K562 (cell line): ENCODE measurements around the gene ITSN1. TPM values are rescaled to one million over a fixed set of nuclear protein-coding genes. Genes with fewer than 3 reads are reported as not detected.

Source experiments
- ATAC-seq: fragments of 200-7000 bp; cut with Tn5 transposase; 3 replicates; pipeline ENCODE4 v1.9.1; 2020; ENCODE audit warnings: moderate library complexity
- BruUV-seq: library from RNA; stranded (reverse); fragments of 400-500 nt; replicated peaks from 2 replicates; lab custom pipeline; 2021; lab: Mats Ljungman, UMichigan
- CTCF ChIA-PET: fragments of 300-600 bp; formaldehyde crosslinking; extraction: SDS; loops from one replicate; lab custom pipeline; 2021; ENCODE audit warnings: low intra/inter-chr PET ratio; lab: Yijun Ruan, JAX
- POLR2A ChIA-PET: fragments of 300-600, 350-650 bp; sonication (Branson Sonifier 250); formaldehyde crosslinking; extraction: SDS; loops from one replicate; lab custom pipeline; 2021; ENCODE audit warnings: antibody characterized with exemption, inconsistent platforms; lab: Yijun Ruan, JAX
- DNase-seq, 4 experiments: peaks; one replicate each; pipeline versions ENCODE4 v3.0.0 to v3.0.0-alpha.2; 2011 to 2018; ENCODE audit warnings: low spot score in 3 of 4, mixed read lengths in 3 of 4; ENCODE audit errors: extremely low read depth in 1 of 4
- FAIRE-seq: peaks from 2 replicates; lab custom pipeline; 2011; peaks lifted over from hg19 to GRCh38; lab: Jason Lieb, UNC
- H2AFZ ChIP-seq: 2 replicates; pipeline ENCODE4 v1.6.0; 2011; ENCODE audit warnings: low read depth, low read length, control low read depth, inconsistent platforms
- H3K27ac ChIP-seq: fragments of 200-600 bp; 3 replicates; pipeline ENCODE4 v1.8.0; 2011; ENCODE audit warnings: low read depth, mild to moderate bottlenecking, control low read depth, inconsistent platforms, low read length, moderate library complexity, mixed read lengths; ENCODE audit errors: extremely low read depth
- H3K27me3 ChIP-seq, 2 experiments: fragments of 300-600 bp in 1 of 2; 2 replicates in 1 of 2; 3 replicates in 1 of 2; pipeline versions ENCODE4 v1.6.0 to v1.8.0; 2011; ENCODE audit warnings: inconsistent platforms in 2 of 2, low read length in 2 of 2, mild to moderate bottlenecking in 1 of 2, mixed read lengths in 1 of 2, moderate library complexity in 1 of 2; ENCODE audit not compliant: control insufficient read depth in 2 of 2, insufficient read depth in 2 of 2
- H3K36me3 ChIP-seq: fragments of 300-600 bp; 3 replicates; pipeline ENCODE4 v1.8.0; 2011; ENCODE audit warnings: mild to moderate bottlenecking, low read length, inconsistent platforms; ENCODE audit not compliant: control insufficient read depth, insufficient read depth
- H3K4me1 ChIP-seq, 2 experiments: fragments of 200-600 bp in 1 of 2; replicated peaks in 1 of 2; 2 replicates in 1 of 2; 3 replicates in 1 of 2; pipeline versions ENCODE4 v1.5.1 to v1.8.0; 2011; ENCODE audit warnings: inconsistent platforms in 2 of 2, low read length in 2 of 2, mild to moderate bottlenecking in 1 of 2, mixed read lengths in 1 of 2, moderate library complexity in 1 of 2; ENCODE audit not compliant: control insufficient read depth in 2 of 2, insufficient read depth in 2 of 2
- H3K4me2 ChIP-seq: 2 replicates; pipeline ENCODE4 v1.6.1; 2011; ENCODE audit warnings: low read length, control low read depth, inconsistent platforms, mixed read lengths; ENCODE audit not compliant: insufficient read depth
- H3K4me3 ChIP-seq: fragments of 200-600 bp; sonication (generic), shearing (Covaris generic); 2 replicates; pipeline ENCODE4 v1.5.1; 2016; ENCODE audit warnings: control low read depth, inconsistent platforms
- H3K79me2 ChIP-seq: fragments of 200-600 bp; 3 replicates; pipeline ENCODE4 v1.8.0; 2011; ENCODE audit warnings: low read length, inconsistent platforms; ENCODE audit not compliant: control insufficient read depth, insufficient read depth
- H3K9ac ChIP-seq, 2 experiments: 2 replicates each; pipeline versions ENCODE4 v1.6.0 to v1.6.1; 2011; ENCODE audit warnings: low read depth in 2 of 2, low read length in 2 of 2, control low read depth in 1 of 2, inconsistent platforms in 1 of 2, mild to moderate bottlenecking in 1 of 2, mixed read lengths in 1 of 2; ENCODE audit not compliant: insufficient read depth in 1 of 2
- H3K9me1 ChIP-seq: one replicate; pipeline ENCODE4 v1.6.0; 2011; ENCODE audit warnings: inconsistent platforms, mild to moderate bottlenecking, low read length, moderate library complexity; ENCODE audit not compliant: control insufficient read depth, insufficient read depth
- H3K9me3 ChIP-seq: replicated peaks from 2 replicates; pipeline ENCODE4 v1.5.1; 2011; ENCODE audit warnings: low read depth, low read length, inconsistent platforms; ENCODE audit not compliant: control insufficient read depth, insufficient read depth
- H4K20me1 ChIP-seq: replicated peaks from 2 replicates; pipeline ENCODE4 v1.6.1; 2011; ENCODE audit warnings: low read length, inconsistent platforms, mixed read lengths; ENCODE audit not compliant: control insufficient read depth, insufficient read depth
- ARID2 ChIP-seq: fragments of 450-650 bp; IDR thresholded peaks from 2 replicates; pipeline ENCODE4 v1.6.1; 2017; ENCODE audit warnings: antibody characterized with exemption, mild to moderate bottlenecking
- DIDO1 ChIP-seq: fragments of 450-650 bp; IDR thresholded peaks from 2 replicates; pipeline ENCODE4 v1.6.1; 2016; ENCODE audit warnings: low read depth, missing biosample characterization, missing genetic modification characterization
- KAT8 ChIP-seq: fragments of 450-650 bp; IDR thresholded peaks from 2 replicates; pipeline ENCODE4 v1.6.1; 2016; ENCODE audit warnings: low read depth, mild to moderate bottlenecking
- KHSRP ChIP-seq: fragments of 450-650 bp; IDR thresholded peaks from 2 replicates; pipeline ENCODE4 v1.6.1; 2017
- KLF6 ChIP-seq: fragments of 250-450 bp; sonication (Bioruptor Pico); IDR thresholded peaks from 2 replicates; pipeline ENCODE4 v1.4.0; 2020; ENCODE audit warnings: mild to moderate bottlenecking, moderate library complexity, borderline replicate concordance
- LEF1 ChIP-seq: fragments of 450-650 bp; IDR thresholded peaks from 2 replicates; pipeline ENCODE4 v1.6.1; 2016; ENCODE audit warnings: mild to moderate bottlenecking
- SMAD4 ChIP-seq: fragments of 250-450 bp; sonication (Bioruptor Pico); conservative IDR thresholded peaks from 2 replicates; pipeline ENCODE4 v1.8.0; 2021; ENCODE audit warnings: inconsistent platforms, mild to moderate bottlenecking, moderate library complexity
- USF2 ChIP-seq: sonication (generic); formaldehyde crosslinking; IDR thresholded peaks from 2 replicates; pipeline ENCODE4 v1.5.0; 2020; ENCODE audit warnings: missing genetic modification reagents
- XRCC3 ChIP-seq: fragments of 450-650 bp; IDR thresholded peaks from 2 replicates; pipeline ENCODE4 v1.6.1; 2017; ENCODE audit warnings: mild to moderate bottlenecking, moderate library complexity
- ZNF282 ChIP-seq: sonication (generic); formaldehyde crosslinking; IDR thresholded peaks from 2 replicates; pipeline ENCODE4 v1.8.1; 2023; ENCODE audit warnings: missing genetic modification reagents
- ZNF583 ChIP-seq: fragments of 250-450 bp; sonication (Bioruptor Pico); IDR thresholded peaks from 2 replicates; pipeline ENCODE4 v1.4.0; 2020
- ZNF592 ChIP-seq: fragments of 450-650 bp; IDR thresholded peaks from 2 replicates; pipeline ENCODE4 v1.6.1; 2017; ENCODE audit warnings: antibody characterized with exemption, mild to moderate bottlenecking
- ZNF639 ChIP-seq, 2 experiments: fragments of 200-800 bp in 1 of 2; sonication (Bioruptor generic) in 1 of 2; sonication (generic) in 1 of 2; formaldehyde crosslinking in 1 of 2; IDR thresholded peaks in 1 of 2; conservative IDR thresholded peaks in 1 of 2; 2 replicates each; pipeline versions ENCODE4 v1.5.0 to v1.6.1; 2016 to 2020; ENCODE audit warnings: missing compliant biosample characterization in 1 of 2, missing genetic modification characterization in 1 of 2, missing genetic modification reagents in 1 of 2
- WGBS: fragments of 100-300 bp; shearing (Covaris generic); methylation state at CpG from one replicate; pipeline ENCODE4 v1.1.6; 2016; ENCODE audit warnings: low coverage, mixed read lengths; ENCODE audit not compliant: insufficient coverage; ENCODE audit errors: missing lambda C conversion rate; 5-methylcytosine and 5-hydroxymethylcytosine counted together
- in situ Hi-C: fragments of 300-500 bp; cut with MboI; formaldehyde crosslinking; loops from 4 replicates; pipeline ENCODE4 v1.15.0; 2018; ENCODE audit warnings: inconsistent platforms, mixed read lengths
- intact Hi-C: fragments of 100-400 bp; cut with micrococcal nuclease; formaldehyde crosslinking; loops from 2 replicates; pipeline ENCODE4 v1.14.2; 2022
- polyA plus RNA-seq, 8 experiments: library from polyadenylated mRNA; depleted of rRNA in 4 of 8; stranded (reverse) in 5 of 8; unstranded in 3 of 8; fragments of >200 nt; fragmentation: Nextera tagmentation in 2 of 8; fragmentation: Illumina TruSeq in 1 of 8; extraction: Ambion mirVana in 2 of 8; extraction: Trizol in 1 of 8; gene quantifications; 2 replicates each; pipeline versions ENCODE4 v1.2.1 to v1.2.3, GENCODE V29; 2011 to 2014; ENCODE audit warnings: inconsistent platforms in 1 of 8, missing spikeins in 1 of 8
- total RNA-seq, 7 experiments: library from RNA; depleted of rRNA in 6 of 7; stranded (reverse); fragments of >200 nt in 6 of 7; fragmentation: Illumina TruSeq in 2 of 7; extraction: Trizol in 2 of 7; gene quantifications; 2 replicates each; pipeline versions ENCODE4 v1.2.1 to v1.2.3, GENCODE V29; 2011 to 2021; ENCODE audit warnings: low replicate concordance in 1 of 7

ITSN1 gene
- total and polyA plus RNA-seq, 9 of the 15 experiments (the other 6 are each of a cell fraction or from before 2014, with no cell fraction given), result 1.1 to 12.6 (median 4.8) TPM

- TF ChIP-seq DIDO1 (tag) (no peak), ZNF282 (CRISPR knock-in tag) (no peak), KAT8 (no peak), LEF1 (0 out of 2 replicates have a peak, but pooled peaks have one; percentile 15), ARID2 (0 out of 2 replicates have a peak, but pooled peaks have one; percentile 14)
Measured at GRCh38 chr21:33948096-33948950, 306.0 kb downstream of the ITSN1 start (continued).

- ATAC-seq, result no peak
- H3K9me1 ChIP-seq, result no peaks in the 10 kb centered on the region
- H3K4me1 ChIP-seq, result peaks cover 17 to 30% of the 10 kb centered on the region in 2 experiments
- 86% methylated on average over 9 of the region's 9 CpGs for WGBS
- no peak for DNase-seq
- peak overlapping the region; percentile 86 for H2AFZ ChIP-seq
- no peak overlapping the region for H3K4me3 ChIP-seq
- H3K36me3 ChIP-seq, result no peaks in the 10 kb centered on the region
- in situ Hi-C loops (no loop called here), intact Hi-C loops (no loop called here)
- H3K79me2 ChIP-seq, result no peaks in the 10 kb centered on the region
- no peak for FAIRE-seq
- ChIA-PET POLR2A (interaction anchor here (0.7 to 3.7 kb wide), 6 partner anchors 9 to 249 kb away, joined by 3 to 30 read pairs (median 4); no protein-coding TSS in a partner anchor), CTCF (no interaction called here)
- peak overlapping the region; percentile 90; the same call in 2 of the 3 replicates for H3K27ac ChIP-seq
- no peak overlapping the region for H3K4me2 ChIP-seq
- peak overlapping the region in 1 of 2 experiments; percentile 14; a peak in 1 of 4 replicates for H3K9ac ChIP-seq
- H3K27me3 ChIP-seq, result no peaks in the 10 kb centered on the region
- no peaks in the 10 kb centered on the region for H4K20me1 ChIP-seq
- no TSS peak for BruUV-seq
- H3K9me3 ChIP-seq, result no peaks in the 10 kb centered on the region
- peak; percentile 36; the same call in 1 of the 2 replicates for TF ChIP-seq ZNF592
- no peak for TF ChIP-seq KHSRP
- no peak for TF ChIP-seq XRCC3
- TF ChIP-seq USF2, result 0 out of 2 replicates have a peak, but pooled peaks have one; percentile 11
- peak; percentile 14; the same call in 1 of the 2 replicates for TF ChIP-seq SMAD4
- TF ChIP-seq ZNF639 (CRISPR knock-in tag; conservative IDR thresholded peaks at IDR 0.05 in 1 of 2, IDR thresholded peaks at IDR 0.05 in 1 of 2), result peak in 1 of 2 experiments; percentile 29; a peak in 1 of 4 replicates
- 0 out of 2 replicates have a peak, but pooled peaks have one; percentile 28 for TF ChIP-seq KLF6 (CRISPR knock-in tag)
- 0 out of 2 replicates have a peak, but pooled peaks have one; percentile 47 for TF ChIP-seq ZNF583 (CRISPR knock-in tag)
Measured at GRCh38 chr21:33948951-33949444, 306.7 kb downstream of the ITSN1 start.
